Gastrocnemius medialis (tissue), 4 donors: ENCODE results near the gene WDR86.

Source experiments
- POLR2A ChIP-seq, 2 donors: fragments of 450-650 bp; IDR thresholded peaks; one replicate each; pipeline ENCODE4 v1.6.1; 2017; ENCODE audit warnings: antibody characterized with exemption in 2 of 2, mild to moderate bottlenecking in 2 of 2, moderate library complexity in 2 of 2
- TF ChIP-seq, protein P1 (sequence below), 5 experiments: fragments of 450-650 bp in 3 of 5; fragments of 200-600 bp in 2 of 5; sonication (generic) in 2 of 5; IDR thresholded peaks in 4 of 5; conservative IDR thresholded peaks in 1 of 5; 1 replicate in 4 of 5; 2 replicates in 1 of 5; pipeline ENCODE4 v1.5.1; 2016 to 2019; ENCODE audit warnings: antibody characterized with exemption in 5 of 5, mild to moderate bottlenecking in 3 of 5, moderate library complexity in 3 of 5

DNA sequence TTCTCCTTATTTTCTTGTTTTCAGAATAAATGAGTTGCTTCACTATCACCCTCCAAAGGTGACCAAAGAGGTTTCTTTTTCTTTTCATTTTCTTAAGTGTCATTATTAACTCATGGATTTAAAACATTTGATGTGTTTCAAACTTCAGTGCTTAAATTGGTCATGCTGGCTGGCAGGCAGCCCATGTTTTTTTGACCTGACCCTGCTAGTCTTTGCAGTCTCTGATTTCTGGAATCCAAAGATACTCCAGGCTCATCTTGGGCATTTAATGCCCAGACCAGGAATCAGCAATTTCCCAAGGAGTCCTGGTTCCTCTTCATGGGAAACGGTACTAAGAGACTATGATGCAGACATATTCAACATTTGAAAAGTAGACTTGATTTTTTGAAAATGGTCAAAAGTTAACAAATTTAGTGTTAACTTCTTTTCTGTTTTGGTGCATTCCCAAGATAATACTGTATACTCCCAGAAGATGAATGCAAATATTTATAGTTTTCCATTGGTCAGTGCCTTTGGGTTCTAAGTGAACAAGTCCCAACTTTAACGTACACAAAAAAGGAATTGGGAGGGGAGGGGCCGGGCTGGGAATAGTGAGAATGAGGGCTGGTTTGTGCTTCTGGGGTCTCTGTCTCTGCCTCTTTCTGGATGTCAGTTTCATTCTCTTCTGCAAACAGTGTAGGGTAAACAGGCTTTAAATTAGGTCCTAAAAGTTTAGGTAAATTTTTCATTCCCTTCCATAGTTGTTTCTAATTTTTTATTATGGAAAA, 48.5 kb downstream of the WDR86 start:
- TF ChIP-seq, protein P1, sequence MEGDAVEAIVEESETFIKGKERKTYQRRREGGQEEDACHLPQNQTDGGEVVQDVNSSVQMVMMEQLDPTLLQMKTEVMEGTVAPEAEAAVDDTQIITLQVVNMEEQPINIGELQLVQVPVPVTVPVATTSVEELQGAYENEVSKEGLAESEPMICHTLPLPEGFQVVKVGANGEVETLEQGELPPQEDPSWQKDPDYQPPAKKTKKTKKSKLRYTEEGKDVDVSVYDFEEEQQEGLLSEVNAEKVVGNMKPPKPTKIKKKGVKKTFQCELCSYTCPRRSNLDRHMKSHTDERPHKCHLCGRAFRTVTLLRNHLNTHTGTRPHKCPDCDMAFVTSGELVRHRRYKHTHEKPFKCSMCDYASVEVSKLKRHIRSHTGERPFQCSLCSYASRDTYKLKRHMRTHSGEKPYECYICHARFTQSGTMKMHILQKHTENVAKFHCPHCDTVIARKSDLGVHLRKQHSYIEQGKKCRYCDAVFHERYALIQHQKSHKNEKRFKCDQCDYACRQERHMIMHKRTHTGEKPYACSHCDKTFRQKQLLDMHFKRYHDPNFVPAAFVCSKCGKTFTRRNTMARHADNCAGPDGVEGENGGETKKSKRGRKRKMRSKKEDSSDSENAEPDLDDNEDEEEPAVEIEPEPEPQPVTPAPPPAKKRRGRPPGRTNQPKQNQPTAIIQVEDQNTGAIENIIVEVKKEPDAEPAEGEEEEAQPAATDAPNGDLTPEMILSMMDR (IDR thresholded peaks at IDR 0.05 in 4 of 5, conservative IDR thresholded peaks at IDR 0.05 in 1 of 5) = no peak
- TF ChIP-seq POLR2A (IDR thresholded peaks at IDR 0.05) = no peak
